Activated CD8-positive, alpha-beta T cell treated with anti-CD3 and anti-CD28 coated beads for 36 hours (primary cell): ENCODE measurements around the gene SMARCE1. TPM values are rescaled to one million over a fixed set of nuclear protein-coding genes. Genes with fewer than 3 reads are reported as not detected.

Source experiments
- ATAC-seq: fragments of 200-7000 bp; cut with Tn5 transposase; one replicate; pipeline ENCODE4 v1.10.0; 2021; ENCODE audit warnings: mild to moderate bottlenecking, moderate library complexity
- CTCF ChIA-PET: fragments of 350-600 bp; sonication (Branson Sonifier 250); formaldehyde crosslinking; loops from one replicate; lab custom pipeline; 2021; ENCODE audit warnings: antibody characterized with exemption; lab: Charles Lee
- POLR2A ChIA-PET: fragments of 350-600 bp; sonication (Branson Sonifier 250); formaldehyde crosslinking; loops from one replicate; lab custom pipeline; 2021; ENCODE audit warnings: antibody characterized with exemption; lab: Charles Lee
- DNase-seq: peaks from one replicate; pipeline ENCODE4 v3.0.0-alpha.2; 2020
- H3K27ac Mint-ChIP-seq: one replicate; pipeline ENCODE4 v1.8.0; 2021; ENCODE audit warnings: mild to moderate bottlenecking, mixed read lengths
- H3K27me3 Mint-ChIP-seq: one replicate; pipeline ENCODE4 v1.8.0; 2021; ENCODE audit warnings: mixed read lengths
- H3K36me3 Mint-ChIP-seq: one replicate; pipeline ENCODE4 v1.8.0; 2021; ENCODE audit warnings: low read depth, mixed read lengths
- H3K4me1 Mint-ChIP-seq: one replicate; pipeline ENCODE4 v1.8.0; 2021; ENCODE audit warnings: low read depth, mixed read lengths
- H3K4me3 Mint-ChIP-seq: one replicate; pipeline ENCODE4 v1.8.0; 2021; ENCODE audit warnings: mild to moderate bottlenecking, moderate library complexity, mixed read lengths
- H3K9me3 Mint-ChIP-seq: one replicate; pipeline ENCODE4 v1.8.0; 2021; ENCODE audit warnings: mixed read lengths
- CTCF ChIP-seq: fragments of 200-600 bp; IDR thresholded peaks from one replicate; pipeline ENCODE4 v1.8.0; 2022; ENCODE audit warnings: antibody characterized with exemption, mild to moderate bottlenecking
- intact Hi-C: fragments of 100-400 bp; cut with micrococcal nuclease; formaldehyde crosslinking; loops from one replicate; pipeline ENCODE4 v1.10.0; 2022
- total RNA-seq, 2 experiments: library from RNA; stranded (reverse); gene quantifications; one replicate each; pipeline ENCODE4 v1.2.3, GENCODE V29; 2021

SMARCE1 gene
- total RNA-seq, 2 experiments from 2014 or later = 87.8 to 92.5 TPM

DNA sequence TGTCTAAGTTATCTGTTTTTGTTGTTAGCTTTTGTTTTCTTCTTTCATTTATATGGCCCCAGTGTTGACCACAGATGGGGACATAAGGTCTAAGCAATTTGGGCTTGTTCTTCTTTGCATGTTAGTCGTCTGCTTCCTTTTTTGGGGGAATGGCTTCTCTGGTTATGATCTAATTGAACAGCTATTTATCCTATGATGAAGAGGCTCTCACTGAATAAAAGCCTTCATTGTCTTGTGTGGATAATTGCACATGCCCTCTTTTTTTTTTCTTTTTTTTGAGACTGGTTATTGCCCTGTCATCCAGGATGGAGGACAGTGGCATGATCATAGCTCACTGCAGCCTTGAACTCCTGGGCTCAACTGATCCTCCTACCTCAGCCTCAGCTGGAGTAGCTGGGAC is 13.7 kb downstream of the SMARCE1 start:
- no peaks in the 10 kb centered on the region for H3K27me3 Mint-ChIP-seq
- no peak for ATAC-seq
- peaks cover 50% of the 10 kb centered on the region for H3K36me3 Mint-ChIP-seq
- H3K4me3 Mint-ChIP-seq = no peak overlapping the region
- no peaks in the 10 kb centered on the region for H3K9me3 Mint-ChIP-seq
- intact Hi-C loops = no loop called here
- H3K4me1 Mint-ChIP-seq = peaks cover 16% of the 10 kb centered on the region
- H3K27ac Mint-ChIP-seq = peak overlapping the region; percentile 60
- TF ChIP-seq CTCF = no peak
- CTCF ChIA-PET = interaction anchor here (0.6 to 2.8 kb wide), 7 partner anchors 9 to 223 kb away, joined by 3 to 13 read pairs (median 4); partner anchors contain the start of gene SMARCE1
- no peak for DNase-seq
- POLR2A ChIA-PET = interaction anchor here (0.7 to 1.7 kb wide), 4 partner anchors 10 to 71 kb away, joined by 3 to 6 read pairs (median 4); no protein-coding TSS in a partner anchor

DNA sequence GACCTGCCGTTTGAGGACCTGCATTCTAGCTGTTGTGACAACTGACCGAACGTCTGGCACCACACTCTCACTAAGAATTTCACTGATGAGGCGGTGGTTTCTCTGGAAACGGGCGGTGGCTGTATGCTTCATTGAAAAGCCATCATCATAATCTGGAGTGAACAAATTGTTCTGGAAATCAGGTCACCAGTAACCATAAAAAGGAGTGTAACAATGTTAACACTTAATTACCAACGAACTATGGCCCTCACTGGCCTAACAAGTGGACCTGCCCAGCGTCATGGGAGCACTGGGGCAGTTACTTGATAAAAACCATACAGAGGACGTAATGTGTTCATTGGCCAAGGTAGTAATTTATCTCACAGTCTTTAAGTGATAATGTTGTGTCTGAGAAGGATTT is 15.4 kb downstream of the SMARCE1 start:
- no peak for ATAC-seq
- no peak for TF ChIP-seq CTCF
- POLR2A ChIA-PET = interaction anchor here (1.7 kb wide), 1 partner anchor 69 kb away, joined by 6 read pairs; no protein-coding TSS in a partner anchor
- CTCF ChIA-PET = interaction anchor here (2.8 kb wide), 1 partner anchor 15 kb away, joined by 13 read pairs; the partner anchor contains the start of gene SMARCE1
- Mint-ChIP-seq H3K4me3 (no peak overlapping the region), H3K4me1 (peaks cover 14% of the 10 kb centered on the region), H3K36me3 (peaks cover 56% of the 10 kb centered on the region), H3K9me3 (no peaks in the 10 kb centered on the region), H3K27me3 (no peaks in the 10 kb centered on the region), H3K27ac (peak overlapping the region; percentile 1)
- intact Hi-C loops = no loop called here
- DNase-seq = no peak

GRCh38 chr17:40629842-40630241 is 17.8 kb downstream of the SMARCE1 start:
- no peak for DNase-seq
- CTCF ChIA-PET = interaction anchor here (1.3 to 2.5 kb wide), 4 partner anchors 10 to 20 kb away, joined by 3 to 9 read pairs (median 5); partner anchors contain the start of gene SMARCE1
- intact Hi-C loops = loop anchor here (10.0 kb wide), 1 partner anchor 155 kb away; the partner anchor contains the start of gene KRT27
- H3K4me1 Mint-ChIP-seq = peaks cover 23% of the 10 kb centered on the region
- no peaks in the 10 kb centered on the region for H3K27me3 Mint-ChIP-seq
- peaks cover 49% of the 10 kb centered on the region for H3K36me3 Mint-ChIP-seq
- H3K9me3 Mint-ChIP-seq = no peaks in the 10 kb centered on the region
- POLR2A ChIA-PET = interaction anchor here (0.6 to 30.9 kb wide), 4 partner anchors 8 to 236 kb away, joined by 3 to 787 read pairs (median 4); partner anchors contain the start of gene CCR7
- peak overlapping the region; percentile 59 for H3K27ac Mint-ChIP-seq
- peak; percentile 24 for ATAC-seq
- TF ChIP-seq CTCF = no peak
- no peak overlapping the region for H3K4me3 Mint-ChIP-seq

DNA sequence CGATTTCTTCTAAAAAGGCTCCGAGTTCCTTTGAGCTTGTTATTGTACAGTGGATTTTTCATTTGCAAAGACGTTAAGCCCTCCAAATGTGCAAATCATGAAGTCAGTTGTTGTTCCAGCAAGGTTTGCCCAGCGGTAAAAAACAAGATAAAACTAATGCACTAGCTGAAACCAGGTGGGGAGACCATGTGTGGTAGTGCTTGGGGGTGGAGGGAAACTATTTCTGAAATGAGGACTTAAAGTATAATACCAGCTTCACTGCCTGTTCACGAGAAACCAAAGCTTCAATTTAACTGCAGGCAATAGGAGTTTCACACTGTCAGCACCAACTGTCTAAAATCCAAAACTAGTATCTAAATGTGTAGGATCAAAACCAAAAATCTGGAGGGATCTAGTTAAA is 22.3 kb downstream of the SMARCE1 start:
- ATAC-seq (no peak), DNase-seq (no peak)
- Mint-ChIP-seq H3K4me1 (peaks cover 61% of the 10 kb centered on the region), H3K27me3 (no peaks in the 10 kb centered on the region), H3K27ac (peak overlapping the region; percentile 29), H3K4me3 (no peak overlapping the region), H3K36me3 (peaks cover 22% of the 10 kb centered on the region), H3K9me3 (no peaks in the 10 kb centered on the region)
- TF ChIP-seq CTCF = no peak
- intact Hi-C loops = loop anchor here (10.0 kb wide), 1 partner anchor 159 kb away; the partner anchor contains the start of gene KRT27
- POLR2A ChIA-PET = interaction anchor here (0.9 to 30.9 kb wide), 9 partner anchors 10 to 91 kb away, joined by 3 to 787 read pairs (median 4); partner anchors contain the start of genes CCR7 and SMARCE1
- CTCF ChIA-PET = interaction anchor here (1.0 to 4.5 kb wide), 12 partner anchors 9 to 1023 kb away, joined by 3 to 23 read pairs (median 4); partner anchors contain the start of gene SMARCE1
